A673 (cell line): ENCODE measurements around the gene SPEF1.

Experiments used
- CTCF ChIP-seq: fragments of 300-800, 200-600 bp; sonication (generic); conservative IDR thresholded peaks from 2 replicates; pipeline ENCODE4 v1.5.1; 2017; ENCODE audit warnings: low read depth, mild to moderate bottlenecking, antibody characterized with exemption, low read length, moderate library complexity, mixed read lengths
- EZH2 ChIP-seq: fragments of 200-600 bp; sonication (generic); IDR thresholded peaks from 2 replicates; pipeline ENCODE4 v1.6.1; 2017; ENCODE audit warnings: borderline replicate concordance, low read depth, mild to moderate bottlenecking, mixed read lengths, antibody characterized with exemption, low read length; ENCODE audit not compliant: poor library complexity, severe bottlenecking

- no peak for TF ChIP-seq EZH2
- no peak for TF ChIP-seq CTCF
Observed at GRCh38 chr20:3812259-3812681, 31.0 kb upstream of the SPEF1 start.
